IMR-90 (cell line): ENCODE measurements around the gene MYH1.
"Not testable (repeated sequence)": the region's sequence is repeated elsewhere in the genome, so short reads cannot be mapped to it uniquely, and the experiment has no call there.

Source experiments
- CTCF ChIP-seq: conservative IDR thresholded peaks from 2 replicates; pipeline ENCODE4 v1.5.1; 2012; ENCODE audit warnings: mild to moderate bottlenecking, low read depth, low read length, improper control_type of control experiment
- MXI1 ChIP-seq: IDR thresholded peaks from 2 replicates; pipeline ENCODE4 v1.6.1; 2012; ENCODE audit warnings: low read depth, mild to moderate bottlenecking, low read length, moderate library complexity, borderline replicate concordance
- POLR2A ChIP-seq: IDR thresholded peaks from 2 replicates; pipeline ENCODE4 v1.6.1; 2012; ENCODE audit warnings: mild to moderate bottlenecking, low read depth, low read length
- RAD21 ChIP-seq: IDR thresholded peaks from 2 replicates; pipeline ENCODE4 v1.6.1; 2012; ENCODE audit warnings: low read length, improper control_type of control experiment
- SMC3 ChIP-seq: fragments of 150-350 bp; IDR thresholded peaks from 2 replicates; pipeline ENCODE4 v1.6.1; 2016; ENCODE audit warnings: low read depth, mild to moderate bottlenecking, antibody characterized with exemption, low read length, moderate library complexity
- TF ChIP-seq, protein P1 (sequence below): fragments of 150-350 bp; IDR thresholded peaks from 2 replicates; pipeline ENCODE4 v1.6.1; 2017; ENCODE audit warnings: mild to moderate bottlenecking, antibody characterized with exemption, low read length, low read depth

GRCh38 chr17:10543486-10543885 is 25.1 kb upstream of the MYH1 start:
- TF ChIP-seq CTCF, POLR2A, RAD21, SMC3, MXI1: not testable (repeated sequence)
- TF ChIP-seq, protein P1, sequence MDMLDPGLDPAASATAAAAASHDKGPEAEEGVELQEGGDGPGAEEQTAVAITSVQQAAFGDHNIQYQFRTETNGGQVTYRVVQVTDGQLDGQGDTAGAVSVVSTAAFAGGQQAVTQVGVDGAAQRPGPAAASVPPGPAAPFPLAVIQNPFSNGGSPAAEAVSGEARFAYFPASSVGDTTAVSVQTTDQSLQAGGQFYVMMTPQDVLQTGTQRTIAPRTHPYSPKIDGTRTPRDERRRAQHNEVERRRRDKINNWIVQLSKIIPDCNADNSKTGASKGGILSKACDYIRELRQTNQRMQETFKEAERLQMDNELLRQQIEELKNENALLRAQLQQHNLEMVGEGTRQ = not testable (repeated sequence)
